ENCODE results near the gene ACSS2.

DNA sequence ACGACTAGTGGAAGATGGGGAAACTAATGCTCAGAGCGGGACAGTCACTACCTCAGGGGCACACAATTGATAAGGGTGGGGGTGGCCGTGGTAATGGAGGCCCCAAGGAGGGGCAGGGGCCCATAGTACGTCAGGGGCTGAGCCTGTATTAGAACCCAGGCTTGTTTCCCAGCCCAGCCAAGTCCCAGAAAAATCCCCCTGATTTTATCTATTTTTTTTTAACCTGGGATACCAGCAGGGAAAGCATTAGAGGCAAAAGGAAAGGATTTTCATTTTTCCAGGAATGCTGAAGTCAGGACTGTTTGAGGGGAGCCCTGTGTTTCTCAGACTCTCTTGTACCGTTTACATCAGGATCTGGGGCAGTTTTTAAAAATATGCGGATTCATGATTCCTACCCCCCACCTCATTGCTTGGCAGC, 79.6 kb downstream of the ACSS2 start:
- TF ChIP-seq, protein P1, sequence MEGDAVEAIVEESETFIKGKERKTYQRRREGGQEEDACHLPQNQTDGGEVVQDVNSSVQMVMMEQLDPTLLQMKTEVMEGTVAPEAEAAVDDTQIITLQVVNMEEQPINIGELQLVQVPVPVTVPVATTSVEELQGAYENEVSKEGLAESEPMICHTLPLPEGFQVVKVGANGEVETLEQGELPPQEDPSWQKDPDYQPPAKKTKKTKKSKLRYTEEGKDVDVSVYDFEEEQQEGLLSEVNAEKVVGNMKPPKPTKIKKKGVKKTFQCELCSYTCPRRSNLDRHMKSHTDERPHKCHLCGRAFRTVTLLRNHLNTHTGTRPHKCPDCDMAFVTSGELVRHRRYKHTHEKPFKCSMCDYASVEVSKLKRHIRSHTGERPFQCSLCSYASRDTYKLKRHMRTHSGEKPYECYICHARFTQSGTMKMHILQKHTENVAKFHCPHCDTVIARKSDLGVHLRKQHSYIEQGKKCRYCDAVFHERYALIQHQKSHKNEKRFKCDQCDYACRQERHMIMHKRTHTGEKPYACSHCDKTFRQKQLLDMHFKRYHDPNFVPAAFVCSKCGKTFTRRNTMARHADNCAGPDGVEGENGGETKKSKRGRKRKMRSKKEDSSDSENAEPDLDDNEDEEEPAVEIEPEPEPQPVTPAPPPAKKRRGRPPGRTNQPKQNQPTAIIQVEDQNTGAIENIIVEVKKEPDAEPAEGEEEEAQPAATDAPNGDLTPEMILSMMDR (IDR thresholded peaks at IDR 0.05; ENCODE audit: low read length) = no peak; the same call in 1 of the 2 replicates
- TF ChIP-seq EZH2 (IDR thresholded peaks at IDR 0.05; ENCODE audit: borderline replicate concordance, low read length) = no peak
